Adipose tissue (tissue), 3 donors: ENCODE data around the gene IPO9. TPM values are rescaled to one million over a fixed set of nuclear protein-coding genes. Genes with fewer than 3 reads are reported as not detected.
"Not testable (repeated sequence)": the region's sequence is repeated elsewhere in the genome, so short reads cannot be mapped to it uniquely, and the experiment has no call there.

Experiments
- H3K27ac ChIP-seq: one replicate; pipeline ENCODE4 v1.5.1; 2013; ENCODE audit warnings: low read depth, low read length
- WGBS, 3 donors: extraction: QIAGEN DNeasy Blood & Tissue Kit; methylation state at CpG; one replicate each; pipeline ENCODE4 v1.1.7; 2013; 5-methylcytosine and 5-hydroxymethylcytosine counted together
- polyA plus RNA-seq, 3 donors: library from polyadenylated mRNA; stranded (reverse); fragments of 200-250 nt; gene quantifications; one replicate each; pipeline ENCODE4 v1.2.3, GENCODE V29; 2013
- donor health status: healthy with polysubstance abuse.
- donor health status: Bipolar disorder and iron deficiency.
- donor health status: healthy.

IPO9 gene
- polyA plus RNA-seq, 3 donors = 7.2 to 20.9 (median 14.2) TPM

- 92 to 97% (median 96%) methylated on average over 1 of the region's 1 CpG for WGBS, 3 donors
- no peak overlapping the region for H3K27ac ChIP-seq
These were observed 11.5 kb downstream of the IPO9 start for GRCh38 chr1:201840490-201840889.

GRCh38 chr1:201841265-201841912 is 12.4 kb downstream of the IPO9 start:
- WGBS, 3 donors = 77 to 86% (median 79%) methylated on average over 2 of the region's 2 CpGs

DNA sequence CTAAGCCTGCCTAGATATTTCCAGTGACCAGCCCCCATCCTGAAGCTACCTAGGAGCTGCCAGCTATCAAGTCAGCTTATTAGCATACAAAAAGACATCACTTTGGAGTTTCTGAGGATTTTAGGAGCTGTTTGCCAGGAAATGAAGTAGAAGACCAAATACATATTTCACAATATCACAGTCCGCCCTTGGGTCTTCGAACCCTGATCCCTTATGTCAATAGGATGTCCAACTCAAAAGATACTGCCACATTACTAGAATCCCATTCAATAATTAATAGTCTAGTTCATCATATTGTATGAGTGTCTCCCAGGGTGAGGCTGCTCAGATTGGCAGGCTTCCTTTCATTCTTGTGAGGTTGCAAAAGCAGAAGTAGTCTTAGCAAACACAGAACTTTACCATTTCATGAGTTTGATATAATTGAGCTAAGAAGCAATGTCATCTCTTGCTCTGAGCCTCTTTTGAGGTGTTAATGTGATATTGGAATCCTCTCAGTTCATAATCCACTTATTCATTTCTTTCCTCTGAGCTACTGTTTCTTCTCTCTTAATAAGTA is 13.6 kb downstream of the IPO9 start:
- no peak overlapping the region for H3K27ac ChIP-seq
- 79 to 91% (median 84%) methylated on average over 2 of the region's 2 CpGs for WGBS, 3 donors

More at GRCh38 chr1:201841265-201841912, 12.4 kb downstream of the IPO9 start:
- H3K27ac ChIP-seq = no peak overlapping the region

DNA sequence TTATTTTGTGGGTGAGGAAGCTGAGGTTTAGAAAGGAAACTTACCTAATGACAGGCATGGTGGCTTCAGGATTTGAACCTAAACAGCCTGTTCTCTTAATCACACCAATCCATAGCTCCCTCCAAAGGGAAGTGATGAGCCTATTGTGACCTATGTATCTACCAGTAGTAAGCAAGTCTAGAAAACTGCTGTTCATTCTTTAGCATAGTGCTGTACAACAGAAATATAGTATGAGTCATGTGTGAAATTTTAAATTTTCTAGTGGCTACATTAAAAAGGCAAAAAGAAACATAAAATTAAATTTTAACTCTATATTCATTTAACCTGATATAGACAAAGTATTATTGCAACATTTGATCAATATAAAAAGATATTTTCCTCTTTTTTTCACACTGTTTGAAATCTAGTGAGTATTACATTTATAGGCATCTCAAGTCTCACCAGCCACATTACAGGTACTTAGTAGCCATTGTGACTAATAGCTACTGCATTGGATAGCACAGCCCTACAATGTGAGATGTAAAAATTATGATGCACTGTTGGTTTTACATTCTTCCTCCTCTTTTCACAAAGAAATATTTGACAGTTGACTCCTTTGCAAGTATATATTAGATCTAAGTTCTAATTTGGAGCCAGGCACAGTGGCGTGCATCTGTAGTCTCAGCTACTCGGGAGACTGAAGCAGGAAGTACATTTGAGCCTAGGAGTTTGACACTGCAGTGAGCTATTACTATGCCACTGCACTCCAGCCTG is 16.6 kb downstream of the IPO9 start:
- 44 to 69% (median 66%) methylated on average over 2 of the region's 2 CpGs for WGBS, 3 donors
- H3K27ac ChIP-seq = no peak overlapping the region

DNA sequence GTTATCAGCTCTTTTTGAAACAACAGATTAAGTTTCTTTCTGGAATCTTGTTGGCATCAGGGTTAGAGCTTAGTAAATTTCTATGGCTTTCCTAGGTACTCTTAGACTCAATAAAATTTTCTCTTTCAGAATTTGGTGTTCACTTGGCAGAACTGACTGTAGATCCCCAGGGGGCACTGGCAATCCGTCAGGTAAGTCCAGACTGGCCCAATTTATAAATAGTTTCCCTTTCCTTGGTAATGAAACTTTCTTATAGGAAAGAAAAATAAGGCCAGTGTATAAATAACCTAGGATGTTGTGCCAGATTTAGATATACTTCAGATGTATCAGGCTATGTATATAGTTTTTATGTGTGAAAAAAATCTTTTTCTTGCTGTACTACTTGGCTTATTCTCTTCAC is 18.2 kb downstream of the IPO9 start:
- WGBS, 3 donors = 35 to 87% (median 56%) methylated on average over 1 of the region's 1 CpG
- H3K27ac ChIP-seq = no peak overlapping the region

DNA sequence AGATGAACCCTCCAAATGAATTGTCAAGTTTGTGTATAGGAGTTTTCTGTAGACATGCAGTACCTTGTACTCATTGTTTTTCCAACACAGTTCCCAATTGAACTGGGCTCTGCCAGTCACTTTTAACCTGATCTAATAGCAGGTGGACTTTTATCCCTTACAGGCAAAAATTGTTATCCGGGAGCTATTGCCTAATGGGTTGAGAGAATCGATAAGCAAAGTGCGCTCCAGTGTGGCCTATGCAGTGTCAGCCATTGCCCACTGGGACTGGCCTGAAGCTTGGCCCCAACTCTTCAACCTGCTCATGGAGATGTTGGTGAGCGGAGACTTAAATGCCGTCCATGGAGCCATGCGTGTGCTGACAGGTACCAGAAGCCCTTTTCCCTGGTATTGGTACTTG is 19.3 kb downstream of the IPO9 start:
- 97 to 99% (median 99%) methylated on average over 6 of the region's 6 CpGs for WGBS, 3 donors
- no peak overlapping the region for H3K27ac ChIP-seq

- 82 to 85% (median 82%) methylated on average over 2 of the region's 2 CpGs for WGBS, 3 donors
These were observed 20.6 kb downstream of the IPO9 start for GRCh38 chr1:201849372-201850052.

DNA sequence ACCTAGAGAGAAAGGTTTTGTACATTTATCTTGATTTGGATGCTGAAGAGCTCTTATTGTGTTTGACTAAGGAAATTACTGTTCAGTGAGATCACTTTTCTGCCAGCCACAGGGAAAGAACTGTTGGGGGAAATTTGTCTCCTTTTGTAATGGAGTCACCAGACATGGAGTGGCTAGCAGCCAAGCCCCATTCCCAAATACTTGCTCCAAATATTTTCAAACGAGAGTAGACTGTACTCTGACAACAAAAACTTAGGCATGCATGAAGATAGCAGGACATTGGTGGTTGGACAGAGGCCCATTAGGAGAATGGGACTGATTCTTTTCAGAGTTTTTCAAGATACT is 21.1 kb downstream of the IPO9 start:
- H3K27ac ChIP-seq = no peak overlapping the region
- WGBS, 3 donors = 25 to 45% (median 31%) methylated on average over 1 of the region's 1 CpG

More at GRCh38 chr1:201849372-201850052, 20.6 kb downstream of the IPO9 start:
- H3K27ac ChIP-seq = no peak overlapping the region

- 91 to 96% (median 94%) methylated on average over 1 of the region's 1 CpG for WGBS, 3 donors
- no peak overlapping the region for H3K27ac ChIP-seq
These were observed 23.0 kb downstream of the IPO9 start for GRCh38 chr1:201851949-201852348.

DNA sequence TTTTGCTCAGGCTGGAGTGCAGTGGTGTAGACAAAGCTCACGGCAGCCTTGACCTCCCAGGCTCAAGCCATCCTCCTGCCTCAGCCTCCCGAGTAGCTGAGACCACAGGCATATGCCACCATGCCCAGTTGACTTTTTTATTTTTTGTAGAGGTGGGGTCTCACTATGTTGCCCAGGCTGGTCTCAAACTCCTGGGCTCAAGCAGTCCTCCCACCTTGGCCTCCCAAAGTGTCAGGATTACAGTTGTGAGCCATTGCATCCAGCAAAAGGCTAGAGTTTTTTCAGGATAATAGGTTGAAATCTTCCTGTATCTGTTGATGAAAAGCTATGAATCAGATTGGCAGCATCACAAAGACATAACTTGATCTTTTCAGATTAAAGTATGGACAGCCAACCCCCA is 27.8 kb downstream of the IPO9 start:
- WGBS, 3 donors = 97 to 100% (median 98%) methylated on average over 2 of the region's 2 CpGs
- not testable (repeated sequence) for H3K27ac ChIP-seq

GRCh38 chr1:201859424-201859823 is 30.5 kb downstream of the IPO9 start:
- 80 to 91% (median 82%) methylated on average over 5 of the region's 5 CpGs for WGBS, 3 donors

GRCh38 chr1:201861448-201861847 is 32.5 kb downstream of the IPO9 start:
- H3K27ac ChIP-seq = no peak overlapping the region
- 85 to 91% (median 89%) methylated on average over 7 of the region's 7 CpGs for WGBS, 3 donors

More at GRCh38 chr1:201859424-201859823, 30.5 kb downstream of the IPO9 start:
- no peak overlapping the region for H3K27ac ChIP-seq

DNA sequence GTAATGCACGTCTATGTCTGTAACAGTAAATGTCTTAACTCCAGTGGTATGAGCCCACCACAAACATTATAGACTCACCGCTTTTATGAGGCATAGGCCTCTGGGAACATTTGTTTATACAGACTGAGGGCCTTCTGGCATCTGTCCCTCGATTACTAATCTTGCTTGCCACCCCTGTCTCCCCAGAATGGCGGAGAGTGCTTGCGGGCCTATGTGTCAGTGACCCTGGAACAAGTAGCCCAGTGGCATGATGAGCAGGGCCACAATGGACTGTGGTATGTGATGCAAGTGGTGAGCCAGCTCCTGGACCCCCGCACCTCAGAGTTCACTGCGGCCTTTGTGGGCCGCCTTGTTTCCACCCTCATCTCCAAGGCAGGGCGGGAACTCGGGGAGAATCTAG is 41.4 kb downstream of the IPO9 start:
- H3K27ac ChIP-seq = no peak overlapping the region
- 90 to 96% (median 93%) methylated on average over 10 of the region's 10 CpGs for WGBS, 3 donors

DNA sequence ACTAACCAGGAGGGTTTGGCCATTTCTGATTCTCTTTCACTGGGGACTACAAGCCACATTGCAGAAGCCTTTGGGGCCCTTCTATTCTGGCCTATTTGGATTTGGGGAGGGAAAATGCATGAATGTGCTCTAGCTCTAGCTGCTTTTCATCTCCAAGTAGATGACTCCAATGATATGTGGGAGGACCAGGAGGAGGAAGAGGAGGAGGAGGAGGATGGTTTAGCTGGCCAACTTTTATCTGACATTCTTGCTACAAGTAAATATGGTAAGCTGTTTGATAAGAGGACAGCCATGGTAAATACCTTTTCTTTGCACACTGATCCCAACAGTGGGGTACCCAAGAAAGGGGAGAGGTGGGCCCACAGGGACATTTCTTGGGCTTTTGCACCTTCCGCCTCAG is 45.7 kb downstream of the IPO9 start:
- no peak overlapping the region for H3K27ac ChIP-seq
- 94 to 100% (median 100%) methylated on average over 1 of the region's 1 CpG for WGBS, 3 donors

- no peak overlapping the region for H3K27ac ChIP-seq
- WGBS, 3 donors = 68 to 75% (median 71%) methylated on average over 8 of the region's 8 CpGs
These were observed 47.3 kb downstream of the IPO9 start for GRCh38 chr1:201876148-201876818.

- 37 to 59% (median 49%) methylated on average over 6 of the region's 6 CpGs for WGBS, 3 donors
- H3K27ac ChIP-seq = no peak overlapping the region
These were observed 49.0 kb downstream of the IPO9 start for GRCh38 chr1:201877877-201878401.

DNA sequence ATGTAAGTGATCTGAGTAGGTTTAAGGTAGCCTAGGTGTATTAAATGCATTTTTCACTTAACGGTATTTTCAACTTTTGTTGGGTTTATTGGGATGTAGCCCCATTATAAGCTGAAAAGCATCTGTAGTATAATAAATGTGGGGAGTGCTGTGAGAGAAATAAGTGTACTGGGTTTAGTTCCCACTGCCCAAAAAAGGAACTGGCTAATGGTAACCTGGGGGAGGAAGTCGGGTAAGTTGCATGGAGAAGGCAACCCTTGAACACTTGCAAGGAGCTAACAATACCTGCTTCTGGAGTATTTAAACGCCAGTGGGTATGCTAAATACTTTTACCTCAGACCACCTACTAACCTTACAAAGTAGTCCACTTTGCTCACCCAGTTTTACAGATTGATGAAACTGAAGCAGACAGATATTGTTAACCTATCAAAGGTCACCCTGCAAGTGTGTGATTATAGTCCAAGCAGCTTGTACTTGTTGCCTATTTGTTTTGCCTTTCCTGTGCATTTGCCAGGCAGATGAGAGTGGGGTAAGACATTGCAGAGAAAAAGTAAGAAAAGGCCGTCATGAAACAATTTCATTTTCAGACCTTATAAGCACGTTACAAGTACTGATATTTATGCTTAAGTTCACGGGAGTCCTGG is 52.1 kb downstream of the IPO9 start:
- H3K27ac ChIP-seq = no peak overlapping the region
- WGBS, 3 donors = 62 to 73% (median 70%) methylated on average over 6 of the region's 6 CpGs

GRCh38 chr1:201881617-201882016 is 52.7 kb downstream of the IPO9 start:
- H3K27ac ChIP-seq = no peak overlapping the region
- 75 to 87% (median 85%) methylated on average over 1 of the region's 1 CpG for WGBS, 3 donors
